Thyroid gland (tissue), 4 donors: ENCODE data around the gene SLCO4A1. TPM values are rescaled to one million over a fixed set of nuclear protein-coding genes. Genes with fewer than 3 reads are reported as not detected.

Source experiments
- DNase-seq, 2 donors: peaks; one replicate each; pipeline ENCODE4 v3.0.0-alpha.2; 2019
- H3K27ac ChIP-seq, 3 donors: fragments of 200-600 bp; sonication (generic); 1 replicate in 2 of 3; 2 replicates in 1 of 3; pipeline ENCODE4 v1.5.1; 2016 to 2019; ENCODE audit warnings: mild to moderate bottlenecking in 1 of 3, moderate library complexity in 1 of 3
- H3K27me3 ChIP-seq: fragments of 200-600 bp; sonication (generic); one replicate; pipeline ENCODE4 v1.5.1; 2019
- H3K36me3 ChIP-seq, 2 donors: fragments of 200-600 bp; sonication (generic); one replicate each; pipeline ENCODE4 v1.5.1; 2016 to 2019
- H3K4me1 ChIP-seq, 2 donors: fragments of 200-600 bp; sonication (generic); one replicate each; pipeline ENCODE4 v1.5.1; 2017 to 2019
- H3K4me3 ChIP-seq, 3 donors: fragments of 200-600 bp; sonication (generic); replicated peaks in 1 of 3; 1 replicate in 2 of 3; 2 replicates in 1 of 3; pipeline ENCODE4 v1.5.1; 2016; ENCODE audit warnings: mild to moderate bottlenecking in 1 of 3
- H3K9me3 ChIP-seq: fragments of 200-600 bp; sonication (generic); one replicate; pipeline ENCODE4 v1.5.1; 2017
- POLR2A ChIP-seq, 2 donors: fragments of 450-650 bp; IDR thresholded peaks; one replicate each; pipeline ENCODE4 v1.6.1; 2017; ENCODE audit warnings: antibody characterized with exemption in 2 of 2, mild to moderate bottlenecking in 2 of 2, moderate library complexity in 1 of 2
- WGBS, 2 donors: methylation state at CpG; one replicate each; pipeline ENCODE4 v1.1.5; 2017; 5-methylcytosine and 5-hydroxymethylcytosine counted together
- intact Hi-C: fragments of 100-400 bp; cut with DNase I; formaldehyde crosslinking; loops from one replicate; pipeline ENCODE4 v1.15.1; 2023
- total RNA-seq, 4 donors: library from RNA; depleted of rRNA; stranded (reverse); fragments of >200 nt; gene quantifications; one replicate each; pipeline ENCODE4 v1.2.3, GENCODE V29; 2016
- TF ChIP-seq, protein P1 (sequence below), 6 experiments: fragments of 200-600 bp in 3 of 6; fragments of 450-650 bp in 3 of 6; sonication (generic) in 3 of 6; IDR thresholded peaks; one replicate each; pipeline ENCODE4 v1.5.1; 2016 to 2019; ENCODE audit warnings: antibody characterized with exemption in 6 of 6, mild to moderate bottlenecking in 2 of 6, inconsistent platforms in 1 of 6, moderate library complexity in 1 of 6

The SLCO4A1 gene
- total RNA-seq, 4 donors from 2014 or later: 5.3 to 18.3 (median 6.7) TPM

- peaks cover 9% of the 10 kb centered on the region for H3K27me3 ChIP-seq
- no peak for DNase-seq
- no peaks in the 10 kb centered on the region for H3K4me1 ChIP-seq
- H3K4me3 ChIP-seq: no peak overlapping the region
- intact Hi-C loops: no loop called here
- 91 to 96% methylated on average over 10 of the region's 10 CpGs for WGBS, 2 donors
- H3K36me3 ChIP-seq: no peaks in the 10 kb centered on the region
- no peaks in the 10 kb centered on the region for H3K9me3 ChIP-seq
- H3K27ac ChIP-seq: no peak overlapping the region
- TF ChIP-seq, protein P1, sequence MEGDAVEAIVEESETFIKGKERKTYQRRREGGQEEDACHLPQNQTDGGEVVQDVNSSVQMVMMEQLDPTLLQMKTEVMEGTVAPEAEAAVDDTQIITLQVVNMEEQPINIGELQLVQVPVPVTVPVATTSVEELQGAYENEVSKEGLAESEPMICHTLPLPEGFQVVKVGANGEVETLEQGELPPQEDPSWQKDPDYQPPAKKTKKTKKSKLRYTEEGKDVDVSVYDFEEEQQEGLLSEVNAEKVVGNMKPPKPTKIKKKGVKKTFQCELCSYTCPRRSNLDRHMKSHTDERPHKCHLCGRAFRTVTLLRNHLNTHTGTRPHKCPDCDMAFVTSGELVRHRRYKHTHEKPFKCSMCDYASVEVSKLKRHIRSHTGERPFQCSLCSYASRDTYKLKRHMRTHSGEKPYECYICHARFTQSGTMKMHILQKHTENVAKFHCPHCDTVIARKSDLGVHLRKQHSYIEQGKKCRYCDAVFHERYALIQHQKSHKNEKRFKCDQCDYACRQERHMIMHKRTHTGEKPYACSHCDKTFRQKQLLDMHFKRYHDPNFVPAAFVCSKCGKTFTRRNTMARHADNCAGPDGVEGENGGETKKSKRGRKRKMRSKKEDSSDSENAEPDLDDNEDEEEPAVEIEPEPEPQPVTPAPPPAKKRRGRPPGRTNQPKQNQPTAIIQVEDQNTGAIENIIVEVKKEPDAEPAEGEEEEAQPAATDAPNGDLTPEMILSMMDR (IDR thresholded peaks at IDR 0.05): no peak
- no peak for TF ChIP-seq POLR2A (IDR thresholded peaks at IDR 0.05)
Observed at GRCh38 chr20:62714006-62714405, 71.7 kb downstream of the SLCO4A1 start.

DNA sequence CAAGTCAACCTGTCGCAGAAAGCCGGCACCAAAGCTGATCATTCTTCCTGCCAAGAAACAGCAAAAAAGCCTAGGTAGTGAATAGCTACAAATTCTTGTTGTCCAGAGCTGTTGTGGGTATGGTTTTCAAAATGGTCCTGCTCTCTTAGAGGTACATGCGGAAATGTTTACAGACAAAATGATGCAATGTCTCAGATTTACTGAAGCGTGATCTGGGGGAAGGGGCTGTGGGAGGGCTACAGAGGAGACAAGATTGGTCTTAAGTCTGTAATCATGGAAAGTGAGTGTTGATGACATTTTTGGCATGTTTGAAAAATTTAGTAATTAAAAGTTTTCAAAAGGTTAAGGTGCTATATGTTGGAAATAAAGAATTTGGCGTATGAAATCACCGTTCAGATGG is 72.5 kb downstream of the SLCO4A1 start:
- intact Hi-C loops: no loop called here
- Histone ChIP-seq H3K4me3 (no peak overlapping the region), H3K9me3 (no peaks in the 10 kb centered on the region), H3K4me1 (no peaks in the 10 kb centered on the region), H3K27me3 (peaks cover 6% of the 10 kb centered on the region), H3K36me3 (no peaks in the 10 kb centered on the region), H3K27ac (no peak overlapping the region)
- WGBS, 2 donors: 92 to 93% methylated on average over 6 of the region's 6 CpGs
- DNase-seq: no peak
- TF ChIP-seq, protein P1 (IDR thresholded peaks at IDR 0.05): no peak
- TF ChIP-seq POLR2A (IDR thresholded peaks at IDR 0.05): no peak

DNA sequence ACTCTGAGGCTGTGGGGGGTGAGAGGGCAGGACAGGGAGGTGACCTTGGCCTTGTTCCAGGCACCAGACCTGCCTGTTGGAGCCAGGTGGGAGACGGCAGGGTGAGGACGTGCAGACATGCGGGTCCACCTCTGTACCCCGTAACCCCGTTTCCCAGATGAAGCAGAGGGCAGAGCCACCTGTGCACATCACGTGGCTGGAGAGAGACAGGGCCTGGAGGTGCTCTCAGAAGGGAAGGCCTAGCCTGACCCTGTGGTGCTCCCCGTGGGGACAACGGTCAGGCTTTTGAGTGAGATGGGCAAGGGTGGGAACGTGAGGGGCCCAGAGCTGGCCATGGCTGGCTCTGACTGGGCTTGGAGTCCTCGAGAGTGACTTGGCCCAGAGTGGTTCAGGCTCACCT is 72.9 kb downstream of the SLCO4A1 start:
- H3K36me3 ChIP-seq: no peaks in the 10 kb centered on the region
- no peak for DNase-seq
- 88 to 90% methylated on average over 10 of the region's 10 CpGs for WGBS, 2 donors
- H3K4me1 ChIP-seq: no peaks in the 10 kb centered on the region
- no peak overlapping the region for H3K27ac ChIP-seq
- peaks cover 6% of the 10 kb centered on the region for H3K27me3 ChIP-seq
- intact Hi-C loops: no loop called here
- no peak for TF ChIP-seq POLR2A (IDR thresholded peaks at IDR 0.05)
- TF ChIP-seq, protein P1 (IDR thresholded peaks at IDR 0.05): no peak
- no peaks in the 10 kb centered on the region for H3K9me3 ChIP-seq
- H3K4me3 ChIP-seq: no peak overlapping the region

- no peak for DNase-seq
- no peaks in the 10 kb centered on the region for H3K4me1 ChIP-seq
- TF ChIP-seq, protein P1 (IDR thresholded peaks at IDR 0.05): no peak
- no peak for TF ChIP-seq POLR2A (IDR thresholded peaks at IDR 0.05)
- WGBS, 2 donors: 46 to 55% methylated on average over 26 to 27 of the region's 30 CpGs
- H3K4me3 ChIP-seq: no peak overlapping the region
- intact Hi-C loops: no loop called here
- no peaks in the 10 kb centered on the region for H3K36me3 ChIP-seq
- H3K27ac ChIP-seq: no peak overlapping the region
- no peaks in the 10 kb centered on the region for H3K27me3 ChIP-seq
- no peaks in the 10 kb centered on the region for H3K9me3 ChIP-seq
Observed at GRCh38 chr20:62716198-62716940, 74.1 kb downstream of the SLCO4A1 start.

DNA sequence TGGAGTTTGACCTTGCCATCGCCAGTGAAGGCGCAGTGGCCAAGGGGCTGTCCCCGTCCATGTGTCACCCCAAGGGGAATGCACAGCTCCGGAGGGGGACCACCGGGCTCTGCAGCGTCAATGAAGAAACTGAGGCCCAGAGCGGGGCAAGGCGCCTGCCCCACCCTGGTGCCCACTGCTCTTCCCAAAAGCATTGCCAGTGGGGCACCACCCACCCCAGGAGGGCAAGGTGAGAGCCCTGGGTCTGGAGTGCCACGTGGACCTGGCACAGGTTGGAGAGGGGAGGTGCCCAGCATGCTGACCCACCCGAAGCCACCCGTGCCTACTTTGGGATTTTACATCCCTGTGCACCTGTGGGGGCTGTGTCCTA is 74.6 kb downstream of the SLCO4A1 start:
- no peaks in the 10 kb centered on the region for H3K9me3 ChIP-seq
- intact Hi-C loops: no loop called here
- H3K4me3 ChIP-seq: no peak overlapping the region
- DNase-seq: no peak
- no peak for TF ChIP-seq POLR2A (IDR thresholded peaks at IDR 0.05)
- TF ChIP-seq, protein P1 (IDR thresholded peaks at IDR 0.05): no peak
- no peak overlapping the region for H3K27ac ChIP-seq
- H3K36me3 ChIP-seq: no peaks in the 10 kb centered on the region
- no peaks in the 10 kb centered on the region for H3K27me3 ChIP-seq
- 80 to 100% methylated on average over 1 to 2 of the region's 11 CpGs for WGBS, 2 donors
- H3K4me1 ChIP-seq: no peaks in the 10 kb centered on the region
